GM12872 (cell line): Measurements from ENCODE around the gene ALKBH5.

Experiments
- CTCF ChIP-seq: IDR thresholded peaks from 3 replicates; pipeline ENCODE4 v1.5.1; 2011; ENCODE audit warnings: low read depth, mild to moderate bottlenecking, low read length, moderate library complexity; ENCODE audit not compliant: insufficient read depth

Gene ALKBH5

GRCh38 chr17:18158022-18158600 is 25.5 kb upstream of the ALKBH5 start:
- no peak for TF ChIP-seq CTCF

- no peak for TF ChIP-seq CTCF
Observed at GRCh38 chr17:18159551-18160120, 24.0 kb upstream of the ALKBH5 start.

DNA sequence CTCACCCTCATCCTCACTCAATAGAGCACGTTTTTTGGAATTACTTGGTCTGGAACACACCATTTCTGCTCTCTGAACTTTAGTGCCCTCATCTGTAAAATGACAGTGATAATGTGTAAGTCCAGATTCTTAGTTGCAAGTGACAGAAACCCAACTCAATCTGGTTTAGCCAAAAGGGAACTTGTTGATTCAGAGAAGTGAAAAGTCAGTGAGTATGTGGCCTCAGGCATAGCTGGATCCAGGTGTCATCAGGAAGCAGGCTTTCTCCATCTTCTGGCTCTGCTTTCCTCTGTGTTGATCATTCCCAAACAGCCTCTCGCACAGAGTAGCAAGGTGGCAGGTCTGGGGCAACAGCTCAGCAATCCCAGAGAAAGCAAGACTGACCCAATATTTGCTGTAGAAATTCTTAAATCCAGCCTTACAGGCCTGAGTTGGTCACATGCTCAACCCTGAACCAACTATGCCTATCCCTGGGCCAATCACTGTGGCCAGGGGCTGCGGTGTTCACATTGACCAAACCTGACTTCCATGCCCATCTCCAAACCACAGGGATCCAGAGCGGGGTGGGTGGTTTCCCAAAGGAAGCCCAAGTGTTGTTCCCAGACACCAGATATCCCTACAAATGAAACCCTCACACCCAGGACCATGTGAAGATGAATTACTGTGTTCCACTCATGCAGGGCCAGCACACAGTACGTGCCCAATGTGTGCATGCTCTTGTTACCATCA is 23.3 kb upstream of the ALKBH5 start:
- no peak for TF ChIP-seq CTCF

- TF ChIP-seq CTCF = no peak
Observed at GRCh38 chr17:18161207-18162145, 22.2 kb upstream of the ALKBH5 start.

GRCh38 chr17:18163547-18163946 is 20.1 kb upstream of the ALKBH5 start:
- no peak for TF ChIP-seq CTCF

DNA sequence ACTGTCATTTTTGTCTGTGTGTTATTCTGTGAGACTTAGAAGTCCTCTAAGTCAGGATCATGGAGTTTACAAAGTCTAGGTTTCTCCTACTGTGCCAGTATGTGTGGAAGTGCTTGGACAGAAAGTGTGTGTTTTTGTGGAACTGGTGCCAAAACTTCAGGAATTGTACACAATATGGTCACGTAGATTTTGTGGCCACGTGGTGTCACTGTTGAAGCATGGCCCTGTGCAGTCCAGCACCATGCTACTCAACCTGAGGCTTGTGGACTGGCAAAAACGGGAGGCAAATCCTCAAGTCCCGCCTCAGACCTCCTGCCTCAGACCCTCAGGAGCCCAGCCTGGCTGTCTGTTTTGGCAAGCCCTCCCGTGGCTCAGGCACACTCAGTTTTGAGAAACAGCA is 16.7 kb upstream of the ALKBH5 start:
- peak; percentile 32; the same call in 1 of the 3 replicates for TF ChIP-seq CTCF

- no peak for TF ChIP-seq CTCF
Observed at GRCh38 chr17:18167421-18167820, 16.2 kb upstream of the ALKBH5 start.
